ENCODE data around the gene LSM14A.

DNA sequence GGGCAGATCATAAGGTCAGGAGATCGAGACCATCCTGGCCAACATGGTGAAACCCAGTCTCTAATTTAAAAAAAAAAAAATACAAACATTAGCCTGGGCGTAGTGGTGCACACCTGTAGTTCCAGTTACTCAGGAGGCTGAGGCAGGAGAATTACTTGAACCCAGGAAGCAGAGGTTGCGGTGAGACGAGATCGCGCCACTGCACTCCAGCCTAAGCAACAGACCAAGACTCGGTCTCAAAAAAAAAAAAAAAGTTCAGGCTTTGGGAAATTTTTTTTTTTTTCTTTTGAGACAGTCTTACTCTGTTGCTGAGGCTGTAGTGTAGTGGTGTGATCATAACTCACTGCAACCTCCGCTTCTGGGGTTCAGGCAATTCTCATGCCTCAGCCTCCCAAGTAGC lies 14.7 kb downstream of the LSM14A start:
- TF ChIP-seq, protein P1, sequence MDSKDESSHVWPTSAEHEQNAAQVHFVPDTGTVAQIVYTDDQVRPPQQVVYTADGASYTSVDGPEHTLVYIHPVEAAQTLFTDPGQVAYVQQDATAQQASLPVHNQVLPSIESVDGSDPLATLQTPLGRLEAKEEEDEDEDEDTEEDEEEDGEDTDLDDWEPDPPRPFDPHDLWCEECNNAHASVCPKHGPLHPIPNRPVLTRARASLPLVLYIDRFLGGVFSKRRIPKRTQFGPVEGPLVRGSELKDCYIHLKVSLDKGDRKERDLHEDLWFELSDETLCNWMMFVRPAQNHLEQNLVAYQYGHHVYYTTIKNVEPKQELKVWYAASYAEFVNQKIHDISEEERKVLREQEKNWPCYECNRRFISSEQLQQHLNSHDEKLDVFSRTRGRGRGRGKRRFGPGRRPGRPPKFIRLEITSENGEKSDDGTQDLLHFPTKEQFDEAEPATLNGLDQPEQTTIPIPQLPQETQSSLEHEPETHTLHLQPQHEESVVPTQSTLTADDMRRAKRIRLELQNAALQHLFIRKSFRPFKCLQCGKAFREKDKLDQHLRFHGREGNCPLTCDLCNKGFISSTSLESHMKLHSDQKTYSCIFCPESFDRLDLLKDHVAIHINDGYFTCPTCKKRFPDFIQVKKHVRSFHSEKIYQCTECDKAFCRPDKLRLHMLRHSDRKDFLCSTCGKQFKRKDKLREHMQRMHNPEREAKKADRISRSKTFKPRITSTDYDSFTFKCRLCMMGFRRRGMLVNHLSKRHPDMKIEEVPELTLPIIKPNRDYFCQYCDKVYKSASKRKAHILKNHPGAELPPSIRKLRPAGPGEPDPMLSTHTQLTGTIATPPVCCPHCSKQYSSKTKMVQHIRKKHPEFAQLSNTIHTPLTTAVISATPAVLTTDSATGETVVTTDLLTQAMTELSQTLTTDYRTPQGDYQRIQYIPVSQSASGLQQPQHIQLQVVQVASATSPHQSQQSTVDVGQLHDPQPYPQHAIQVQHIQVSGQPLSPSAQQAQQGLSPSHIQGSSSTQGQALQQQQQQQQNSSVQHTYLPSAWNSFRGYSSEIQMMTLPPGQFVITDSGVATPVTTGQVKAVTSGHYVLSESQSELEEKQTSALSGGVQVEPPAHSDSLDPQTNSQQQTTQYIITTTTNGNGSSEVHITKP (CRISPR knock-in tag; IDR thresholded peaks at IDR 0.05; ENCODE audit: low read depth), result no peak
- no peak for TF ChIP-seq ZHX1 (CRISPR knock-in tag; IDR thresholded peaks at IDR 0.05; ENCODE audit: low read depth)
- no peak for TF ChIP-seq ZNF317 (CRISPR knock-in tag; IDR thresholded peaks at IDR 0.05)
- TF ChIP-seq ZBTB8A (CRISPR knock-in tag; IDR thresholded peaks at IDR 0.05; ENCODE audit: borderline replicate concordance, low read depth), result no peak
- TF ChIP-seq PCBP2 (optimal IDR thresholded peaks at IDR 0.05; ENCODE audit: low read depth, low read length, poor library complexity, severe bottlenecking), result no peak
